Mucosa of rectum (tissue), 2 donors: ENCODE data around the gene PLCG2.

Experiments
- H3K27ac ChIP-seq, 2 donors: one replicate each; pipeline ENCODE4 v1.7.0; 2013; ENCODE audit warnings: inconsistent platforms in 2 of 2, low read depth in 2 of 2, low read length in 2 of 2
- H3K27me3 ChIP-seq, 2 donors: one replicate each; pipeline ENCODE4 v1.7.0; 2013; ENCODE audit warnings: low read length in 2 of 2; ENCODE audit not compliant: control insufficient read depth in 2 of 2, insufficient read depth in 2 of 2
- H3K36me3 ChIP-seq, 2 donors: one replicate each; pipeline ENCODE4 v1.7.0; 2013; ENCODE audit warnings: low read length in 2 of 2; ENCODE audit not compliant: control insufficient read depth in 2 of 2, insufficient read depth in 2 of 2
- H3K4me1 ChIP-seq, 2 donors: one replicate each; pipeline ENCODE4 v1.7.0; 2013; ENCODE audit warnings: low read length in 2 of 2, mild to moderate bottlenecking in 1 of 2; ENCODE audit not compliant: control insufficient read depth in 2 of 2, insufficient read depth in 2 of 2
- H3K4me3 ChIP-seq, 2 donors: one replicate each; pipeline ENCODE4 v1.7.0; 2013; ENCODE audit warnings: low read length in 2 of 2
- H3K9ac ChIP-seq, 2 donors: one replicate each; pipeline ENCODE4 v1.7.0; 2013; ENCODE audit warnings: low read length in 2 of 2, low read depth in 1 of 2, mild to moderate bottlenecking in 1 of 2
- H3K9me3 ChIP-seq, 2 donors: one replicate each; pipeline ENCODE4 v1.7.0; 2013; ENCODE audit warnings: low read length in 2 of 2; ENCODE audit not compliant: control insufficient read depth in 2 of 2
- donor health status: healthy.
- donor health status: Normal muscosa, but diverticular disease.

The PLCG2 gene

GRCh38 chr16:81813648-81814047, 34.6 kb downstream of the PLCG2 start:
- Histone ChIP-seq H3K9me3 (no peaks in the 10 kb centered on the region), H3K27me3 (no peaks in the 10 kb centered on the region), H3K27ac (no peak overlapping the region), H3K4me3 (no peak overlapping the region), H3K36me3 (no peaks in the 10 kb centered on the region), H3K4me1 (peaks cover 10 to 11% of the 10 kb centered on the region in 2 donors), H3K9ac (no peak overlapping the region)

- Histone ChIP-seq H3K9me3 (no peaks in the 10 kb centered on the region), H3K27ac (peak overlapping the region; percentile 4 to 48), H3K4me1 (peaks cover 0 to 10% of the 10 kb centered on the region in 2 donors), H3K36me3 (no peaks in the 10 kb centered on the region), H3K9ac (no peak overlapping the region), H3K4me3 (no peak overlapping the region), H3K27me3 (no peaks in the 10 kb centered on the region)
Observed at GRCh38 chr16:81814751-81815428, 35.8 kb downstream of the PLCG2 start.

GRCh38 chr16:81815429-81815766, 36.3 kb downstream of the PLCG2 start:
- H3K27me3 ChIP-seq: no peaks in the 10 kb centered on the region
- H3K27ac ChIP-seq: peak overlapping the region; percentile 4 to 48
- H3K9me3 ChIP-seq: no peaks in the 10 kb centered on the region
- peaks cover 0 to 10% of the 10 kb centered on the region in 2 donors for H3K4me1 ChIP-seq
- H3K9ac ChIP-seq: no peak overlapping the region
- H3K36me3 ChIP-seq: no peaks in the 10 kb centered on the region
- no peak overlapping the region for H3K4me3 ChIP-seq

- no peaks in the 10 kb centered on the region for H3K27me3 ChIP-seq
- no peaks in the 10 kb centered on the region for H3K9me3 ChIP-seq
- H3K4me3 ChIP-seq: no peak overlapping the region
- H3K4me1 ChIP-seq: peaks cover 0 to 4% of the 10 kb centered on the region in 2 donors
- H3K9ac ChIP-seq: no peak overlapping the region
- H3K36me3 ChIP-seq: no peaks in the 10 kb centered on the region
- H3K27ac ChIP-seq: peak overlapping the region in 1 of 2 donors; percentile 4
Observed at GRCh38 chr16:81816351-81816750, 37.3 kb downstream of the PLCG2 start.

GRCh38 chr16:81816793-81817210, 37.7 kb downstream of the PLCG2 start:
- Histone ChIP-seq H3K9me3 (no peaks in the 10 kb centered on the region), H3K27ac (peak overlapping the region; percentile 36 to 80), H3K4me3 (peak overlapping the region in 1 of 2 donors; percentile 43), H3K4me1 (peaks cover 0 to 4% of the 10 kb centered on the region in 2 donors), H3K27me3 (no peaks in the 10 kb centered on the region), H3K36me3 (no peaks in the 10 kb centered on the region), H3K9ac (peak overlapping the region in 1 of 2 donors; percentile 32)

- Histone ChIP-seq H3K4me3 (peak overlapping the region in 1 of 2 donors; percentile 43), H3K9me3 (no peaks in the 10 kb centered on the region), H3K36me3 (no peaks in the 10 kb centered on the region), H3K27me3 (no peaks in the 10 kb centered on the region), H3K9ac (no peak overlapping the region), H3K27ac (peak overlapping the region; percentile 36 to 83), H3K4me1 (peaks cover 0 to 6% of the 10 kb centered on the region in 2 donors)
Observed at GRCh38 chr16:81817296-81817695, 38.2 kb downstream of the PLCG2 start.

- Histone ChIP-seq H3K4me3 (no peak overlapping the region), H3K4me1 (peaks cover 0 to 6% of the 10 kb centered on the region in 2 donors), H3K9me3 (no peaks in the 10 kb centered on the region), H3K36me3 (no peaks in the 10 kb centered on the region), H3K27ac (peak overlapping the region; percentile 38 to 83), H3K9ac (peak overlapping the region in 1 of 2 donors; percentile 32), H3K27me3 (no peaks in the 10 kb centered on the region)
Observed at GRCh38 chr16:81817789-81818567, 38.9 kb downstream of the PLCG2 start.

GRCh38 chr16:81818568-81818896, 39.4 kb downstream of the PLCG2 start:
- Histone ChIP-seq H3K36me3 (no peaks in the 10 kb centered on the region), H3K9me3 (no peaks in the 10 kb centered on the region), H3K27me3 (no peaks in the 10 kb centered on the region), H3K27ac (peak overlapping the region; percentile 38 to 83), H3K4me3 (no peak overlapping the region), H3K4me1 (peaks cover 0 to 6% of the 10 kb centered on the region in 2 donors), H3K9ac (no peak overlapping the region)

GRCh38 chr16:81818905-81819304, 39.8 kb downstream of the PLCG2 start:
- Histone ChIP-seq H3K4me3 (no peak overlapping the region), H3K4me1 (peaks cover 0 to 6% of the 10 kb centered on the region in 2 donors), H3K27ac (peak overlapping the region in 1 of 2 donors; percentile 83), H3K27me3 (no peaks in the 10 kb centered on the region), H3K9me3 (no peaks in the 10 kb centered on the region), H3K9ac (no peak overlapping the region), H3K36me3 (no peaks in the 10 kb centered on the region)

GRCh38 chr16:81821436-81822128, 42.5 kb downstream of the PLCG2 start:
- H3K4me3 ChIP-seq: peak overlapping the region in 1 of 2 donors; percentile 31
- H3K27me3 ChIP-seq: no peaks in the 10 kb centered on the region
- H3K9me3 ChIP-seq: no peaks in the 10 kb centered on the region
- H3K4me1 ChIP-seq: peaks cover 0 to 6% of the 10 kb centered on the region in 2 donors
- no peak overlapping the region for H3K9ac ChIP-seq
- no peaks in the 10 kb centered on the region for H3K36me3 ChIP-seq
- H3K27ac ChIP-seq: peak overlapping the region; percentile 31 to 71
